Umbilical cord (tissue), 2 donors: Measurements from ENCODE around the gene CEBPE. TPM values are rescaled to one million over a fixed set of nuclear protein-coding genes. Genes with fewer than 3 reads are reported as not detected.
"Not testable (repeated sequence)": the region's sequence is repeated elsewhere in the genome, so short reads cannot be mapped to it uniquely, and the experiment has no call there.

Experiments used
- DNase-seq: peaks from one replicate; pipeline ENCODE4 v3.0.0-alpha.2; 2015; ENCODE audit warnings: low spot score
- total RNA-seq: library from RNA; depleted of rRNA; stranded (reverse); fragments of >200 nt; gene quantifications from one replicate; pipeline ENCODE4 v1.2.3, GENCODE V29; 2014; ENCODE audit warnings: low replicate concordance; ENCODE audit not compliant: insufficient read depth

Gene CEBPE
- total RNA-seq, 1 donor from 2014 or later = 6.0 TPM

DNA sequence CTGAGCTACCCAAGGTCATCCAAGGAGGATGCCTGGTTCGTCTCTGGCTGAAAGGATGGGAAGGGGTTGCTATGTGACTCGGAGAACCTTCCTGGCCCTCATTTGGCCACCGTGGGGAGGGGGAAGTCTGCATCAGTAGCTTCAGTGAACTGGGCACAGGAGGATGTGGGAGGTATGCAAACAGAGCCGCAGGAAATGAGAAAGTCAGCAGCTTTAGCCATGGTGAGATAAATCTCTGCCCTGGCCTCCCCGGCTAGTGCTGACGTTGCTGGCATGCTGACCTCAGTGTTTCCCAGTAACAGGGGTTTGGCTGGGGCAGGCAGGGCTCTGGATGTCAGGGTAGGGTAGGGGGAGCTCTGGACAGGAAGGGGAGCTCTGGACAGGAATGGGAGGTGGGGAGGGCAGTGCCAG, 2.3 kb upstream of the CEBPE start:
- peak; percentile 75 for DNase-seq

DNA sequence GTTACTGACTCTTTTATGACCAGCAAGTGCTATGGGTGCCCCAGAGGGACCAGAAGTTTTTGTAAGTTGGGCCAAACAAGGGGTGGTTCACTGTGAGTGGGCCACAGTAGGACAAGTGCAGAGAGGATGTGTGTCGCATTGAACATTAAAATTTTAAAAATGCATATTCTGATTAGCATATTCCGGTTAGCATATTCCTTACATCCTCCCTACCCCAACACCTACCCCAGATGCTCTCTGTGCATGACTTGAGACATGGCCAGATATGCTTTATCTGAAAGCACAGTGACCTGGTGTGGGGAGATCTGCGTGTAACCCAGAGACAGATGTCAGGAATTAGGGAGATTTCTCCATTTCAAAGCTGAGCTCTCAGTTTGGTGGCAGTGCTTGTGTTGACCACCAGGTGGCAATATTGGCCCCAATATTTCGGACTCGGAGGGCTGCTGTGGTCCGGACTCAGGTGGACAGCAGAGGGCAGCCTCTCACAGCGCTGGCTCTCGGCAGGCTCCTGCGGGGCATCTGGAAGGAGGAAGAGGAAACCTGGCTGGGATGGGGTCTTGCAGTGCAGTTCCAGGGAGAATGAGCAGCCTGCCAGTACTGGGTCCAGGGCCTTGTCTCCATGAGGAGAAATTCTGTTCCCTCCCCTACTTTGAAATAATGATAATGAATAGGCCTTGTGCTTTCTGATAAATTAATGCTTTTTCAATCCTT, 1.6 kb upstream of the CEBPE start:
- DNase-seq = peak; percentile 92

DNA sequence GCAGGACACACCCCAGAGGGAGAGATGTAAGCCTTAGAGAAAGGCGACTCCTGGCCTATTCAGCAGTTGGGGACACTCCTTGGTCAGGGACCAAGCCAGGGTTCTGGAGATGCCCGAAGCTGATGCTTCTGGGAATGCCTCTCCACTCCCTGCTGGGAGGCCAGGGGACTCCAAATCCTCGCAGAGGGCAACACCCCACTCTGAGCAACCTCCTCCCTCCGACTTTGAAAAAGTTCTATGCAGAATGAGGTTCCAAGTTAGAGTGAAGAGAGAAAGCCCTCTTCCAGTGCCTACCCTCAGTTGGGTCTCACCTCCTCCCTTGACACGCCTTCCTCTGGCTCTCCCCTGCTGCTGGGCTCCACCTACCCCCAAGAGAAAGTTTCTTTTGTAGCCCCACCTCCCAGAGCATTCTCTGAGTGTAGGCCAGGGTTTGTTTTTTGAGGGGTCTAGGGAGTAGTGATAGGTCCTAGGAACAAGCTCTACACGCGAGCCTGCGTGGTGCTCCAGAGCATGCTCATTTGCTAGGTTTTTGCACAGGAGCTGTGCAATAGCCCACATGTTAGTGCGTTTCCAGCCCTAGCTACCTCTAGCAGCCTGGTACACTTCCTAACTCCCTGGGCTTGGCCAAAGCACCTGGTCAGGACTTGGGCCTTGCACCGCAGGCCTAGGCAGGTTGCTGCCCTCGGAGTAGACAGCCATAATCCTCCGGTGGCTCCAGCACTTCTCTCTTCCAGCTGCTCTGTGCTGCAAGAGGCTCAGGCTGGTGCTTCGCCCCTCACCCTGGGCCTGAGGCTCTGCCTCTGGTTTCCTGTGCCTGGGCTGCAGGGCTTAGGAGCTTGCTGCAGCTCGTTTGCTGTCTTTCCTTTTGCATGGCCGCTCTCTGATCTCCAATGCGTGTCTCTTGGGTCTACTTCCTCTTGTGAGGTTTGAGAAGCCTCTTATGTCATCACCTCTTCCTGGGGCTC, 590 bp upstream of the CEBPE start:
- no peak for DNase-seq

- DNase-seq = no peak
These were observed 1.6 kb downstream of the CEBPE start for GRCh38 chr14:23117371-23118020.

DNA sequence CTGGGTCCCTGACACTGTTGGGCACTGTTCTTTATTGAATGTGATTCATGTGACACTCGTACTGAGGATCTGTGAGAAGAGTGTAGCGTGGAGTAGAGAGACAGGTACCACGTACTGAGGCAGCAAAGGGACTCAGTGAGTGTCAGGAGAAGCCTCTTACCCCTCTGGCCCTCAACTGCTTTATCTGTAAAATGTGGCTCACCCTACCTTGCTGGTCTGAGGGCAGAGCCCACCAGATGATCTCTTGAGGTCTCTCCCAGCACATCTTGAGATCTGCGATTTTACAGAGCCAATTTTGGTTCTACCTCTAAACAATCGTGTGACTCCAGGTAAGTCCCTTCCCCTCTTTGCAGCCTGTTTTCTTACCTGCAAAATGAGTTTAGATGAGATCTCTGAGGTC, 3.1 kb downstream of the CEBPE start:
- no peak for DNase-seq

DNA sequence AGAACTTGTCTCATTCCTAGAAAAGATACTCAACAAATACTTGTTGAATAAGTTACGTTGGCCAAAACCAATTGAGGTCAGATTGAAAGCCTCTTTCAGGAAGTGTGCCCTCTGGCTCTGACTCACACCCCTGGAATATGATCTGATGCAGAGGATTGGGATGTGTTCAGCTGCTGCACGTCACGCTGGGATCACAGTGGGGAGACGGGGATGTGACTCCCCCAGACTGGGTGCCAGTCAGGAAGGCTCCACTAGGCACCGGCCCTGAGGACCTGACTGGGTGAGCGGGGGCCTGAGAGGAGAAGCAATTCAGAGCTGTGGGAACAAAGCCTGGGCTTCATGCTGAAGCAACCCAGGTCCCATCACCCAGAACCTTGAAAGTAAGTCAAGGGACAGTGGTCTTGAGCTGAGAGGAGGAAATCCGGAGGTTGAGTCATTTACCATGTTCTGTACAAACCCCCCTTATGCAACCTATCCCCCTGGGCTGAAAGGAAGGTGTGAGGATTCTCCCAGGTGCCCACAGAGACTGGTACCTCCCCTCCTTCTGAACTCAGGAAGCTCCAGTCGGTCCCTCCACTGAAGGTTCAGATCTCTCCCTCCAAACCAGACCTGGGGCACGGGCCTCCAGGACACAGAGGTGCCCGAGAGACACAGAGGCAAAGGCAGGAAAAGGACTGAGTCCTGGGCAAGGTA, 3.9 kb downstream of the CEBPE start:
- DNase-seq = peak; percentile 49

DNA sequence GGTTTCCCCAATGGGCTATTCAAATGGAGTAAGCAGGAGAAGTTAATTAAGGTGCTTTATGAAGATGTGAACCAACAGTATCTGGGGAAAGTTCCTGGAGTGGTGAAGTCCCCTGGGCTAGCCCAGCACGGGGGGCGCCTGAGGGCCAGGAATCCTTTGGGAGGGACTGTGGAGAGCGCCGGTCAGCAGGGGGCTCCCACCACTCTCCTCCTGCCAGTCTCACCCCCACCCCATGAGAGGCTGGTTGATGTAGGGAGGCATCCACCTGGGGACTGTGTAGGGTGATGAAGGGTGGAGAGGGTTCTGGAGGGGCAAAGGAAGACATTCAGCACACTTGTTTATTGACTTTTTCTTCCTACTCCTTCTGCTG, 4.4 kb downstream of the CEBPE start:
- no peak for DNase-seq

DNA sequence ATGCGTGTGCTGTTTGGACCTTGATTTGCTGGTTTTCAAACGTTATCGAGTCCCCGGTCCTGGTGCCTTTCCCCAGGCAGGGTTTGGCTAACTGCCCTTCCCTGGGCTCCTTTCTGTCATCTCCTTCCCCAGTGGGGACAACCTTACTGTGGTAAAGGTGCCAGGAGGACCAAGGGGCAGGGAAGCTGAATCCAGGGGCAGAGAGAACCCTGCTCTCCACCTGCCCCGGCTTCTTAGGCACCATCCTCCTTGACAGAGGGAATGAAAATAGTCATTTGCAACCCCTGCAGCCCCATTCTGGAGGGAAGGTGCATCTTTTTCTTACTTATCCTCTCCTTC, 5.0 kb downstream of the CEBPE start:
- no peak for DNase-seq

GRCh38 chr14:23113431-23114119, 5.5 kb downstream of the CEBPE start:
- DNase-seq = peak; percentile 26

DNA sequence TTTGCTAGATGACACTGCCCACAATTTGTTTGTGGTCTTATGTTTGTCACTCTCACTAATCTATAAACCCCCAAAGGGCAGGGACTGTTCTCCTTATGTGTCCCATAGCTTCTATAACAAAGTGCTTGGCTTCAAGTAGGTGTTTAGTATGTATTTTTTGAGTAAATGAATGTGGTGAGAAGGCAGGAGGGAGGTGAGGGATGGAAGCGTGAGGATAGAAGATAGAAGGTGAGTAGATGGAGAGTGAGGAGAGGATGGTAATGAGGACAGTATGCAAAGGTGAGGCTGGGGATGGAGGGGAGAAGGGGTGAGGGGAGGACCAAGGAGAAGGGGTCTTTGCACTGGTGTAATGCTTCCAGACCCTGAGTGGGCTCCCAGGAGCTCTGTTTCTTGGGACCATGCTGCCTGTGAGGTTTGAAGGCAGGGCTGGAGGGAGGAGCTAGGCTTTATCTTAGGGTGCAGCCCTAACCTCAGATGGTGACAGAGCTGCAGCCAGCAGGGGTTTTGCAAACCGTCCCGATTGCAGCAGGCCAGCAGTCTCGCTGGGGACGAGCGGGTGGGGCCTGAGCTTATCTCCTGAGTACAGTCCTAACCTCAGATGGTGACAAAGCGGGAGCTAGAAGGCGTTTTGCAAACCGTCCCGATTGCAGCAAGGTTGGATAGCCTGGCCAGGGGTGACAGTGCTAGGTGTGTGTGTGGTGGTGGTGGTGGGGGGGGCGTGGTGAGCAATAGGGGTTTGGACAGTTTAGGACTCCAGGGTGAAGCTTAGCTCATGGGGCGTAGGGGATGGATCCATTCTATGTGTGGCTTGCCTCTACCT, 6.5 kb downstream of the CEBPE start:
- DNase-seq = no peak

GRCh38 chr14:23110579-23111365, 8.3 kb downstream of the CEBPE start:
- no peak for DNase-seq

GRCh38 chr14:23109769-23110168, 9.3 kb downstream of the CEBPE start:
- DNase-seq = no peak

DNA sequence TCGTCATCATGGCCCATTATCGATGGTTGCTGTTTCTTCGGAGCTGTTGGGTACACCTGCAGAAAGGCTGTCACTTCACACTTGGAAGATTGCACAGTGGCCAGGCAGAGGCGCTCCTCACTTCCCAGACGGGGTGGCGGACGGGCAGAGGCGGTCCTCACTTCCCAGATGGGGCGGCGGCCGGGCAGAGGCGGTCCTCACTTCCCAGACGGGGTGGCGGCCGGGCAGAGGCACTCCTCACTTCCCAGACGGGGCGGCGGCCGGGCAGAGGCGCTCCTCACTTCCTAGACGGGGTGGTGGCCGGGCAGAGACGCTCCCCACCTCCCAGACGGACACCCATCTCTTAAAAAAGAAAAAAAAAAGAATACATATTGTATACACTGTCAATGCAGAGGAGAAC, 10.9 kb downstream of the CEBPE start:
- DNase-seq = not testable (repeated sequence)

GRCh38 chr14:23107620-23108019, 11.4 kb downstream of the CEBPE start:
- not testable (repeated sequence) for DNase-seq

DNA sequence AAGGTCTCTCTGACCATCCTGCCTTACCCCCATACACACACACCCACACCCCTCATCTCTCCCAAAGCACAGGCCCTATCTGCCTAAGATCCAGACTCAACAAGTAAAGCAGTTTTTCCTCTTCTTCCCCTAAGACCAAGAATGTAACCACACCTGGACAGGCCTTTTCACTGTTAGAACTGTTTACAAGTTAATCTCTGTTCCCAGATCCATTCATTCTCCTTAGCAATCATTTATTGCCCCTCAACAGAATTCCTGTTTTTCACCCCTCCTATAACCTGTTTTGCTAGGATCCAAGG, 12.4 kb downstream of the CEBPE start:
- DNase-seq = no peak

GRCh38 chr14:23105348-23105824, 13.7 kb downstream of the CEBPE start:
- DNase-seq = no peak

- no peak for DNase-seq
These were observed 14.3 kb downstream of the CEBPE start, which contains the start of gene CIROP for GRCh38 chr14:23104591-23105347. Gene CIROP, minus strand, starts transcription at chr14:23104989. Its CDS starts 69 bp downstream, at chr14:23104920.

DNA sequence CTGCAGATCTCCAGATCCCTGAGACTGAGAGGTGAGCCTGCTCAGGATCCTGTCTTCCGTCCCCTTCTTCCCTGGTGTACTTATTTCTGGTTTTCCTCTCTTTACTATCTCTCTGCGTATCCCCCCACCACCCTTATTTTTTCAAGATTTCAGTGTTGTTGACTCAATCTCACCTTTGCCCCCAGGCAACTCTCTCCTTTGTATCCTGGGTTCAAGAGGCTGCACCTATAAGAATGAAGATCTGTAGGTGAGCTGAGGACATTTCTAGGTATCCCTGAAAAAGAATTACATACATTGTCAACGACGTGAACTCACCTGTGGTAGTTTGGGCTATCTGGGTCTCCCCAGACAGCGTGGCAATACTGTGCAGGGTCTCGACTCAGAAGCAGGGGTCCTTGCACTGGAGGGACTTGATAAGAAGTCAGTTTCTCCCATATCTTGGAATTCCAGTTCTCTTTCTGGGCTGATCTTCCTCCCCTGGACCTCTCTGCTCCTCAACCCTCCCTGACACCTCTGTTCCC, 14.9 kb downstream of the CEBPE start:
- DNase-seq = no peak
